GM12873 (cell line): ENCODE results near the gene HCRTR1.

ENCODE experiments used
- CTCF ChIP-seq: IDR thresholded peaks from 2 replicates; pipeline ENCODE4 v1.5.1; 2012; ENCODE audit warnings: low read depth, mild to moderate bottlenecking, moderate library complexity, low read length, control low read depth; ENCODE audit not compliant: insufficient read depth; ENCODE audit errors: missing control alignments

The HCRTR1 gene

GRCh38 chr1:31571340-31572295 lies 45.9 kb upstream of the HCRTR1 start:
- TF ChIP-seq CTCF, result no peak

GRCh38 chr1:31572323-31573104 lies 45.0 kb upstream of the HCRTR1 start:
- TF ChIP-seq CTCF, result no peak

- TF ChIP-seq CTCF, result no peak
Observed at GRCh38 chr1:31573261-31573660, 44.2 kb upstream of the HCRTR1 start.

GRCh38 chr1:31574749-31575368 lies 42.6 kb upstream of the HCRTR1 start:
- TF ChIP-seq CTCF, result no peak

- no peak for TF ChIP-seq CTCF
Observed at GRCh38 chr1:31575369-31576140, 41.9 kb upstream of the HCRTR1 start.

- no peak for TF ChIP-seq CTCF
Observed at GRCh38 chr1:31576201-31576669, 41.3 kb upstream of the HCRTR1 start, which contains the start of gene TINAGL1. Gene TINAGL1, plus strand, starts transcription at chr1:31576515. Its CDS starts 634 bp downstream, at chr1:31577149.
